HG02759 (cell line): Measurements from ENCODE around the gene PPP2R2B.
"Not testable (repeated sequence)": the region's sequence is repeated elsewhere in the genome, so short reads cannot be mapped to it uniquely, and the experiment has no call there.

Source experiments
- ATAC-seq: cut with Tn5 transposase; IDR thresholded peaks from one replicate; pipeline ENCODE4 v1.9.1; 2021; ENCODE audit warnings: mild to moderate bottlenecking, moderate library complexity; ENCODE audit not compliant: unreplicated experiment

Gene PPP2R2B

GRCh38 chr5:146751781-146752401 is 126.7 kb downstream of the PPP2R2B start:
- peak; percentile 99 for ATAC-seq

GRCh38 chr5:146751054-146751453 is 127.5 kb downstream of the PPP2R2B start:
- ATAC-seq = no peak

GRCh38 chr5:146748533-146748932 is 130.0 kb downstream of the PPP2R2B start:
- ATAC-seq = no peak

- ATAC-seq = no peak
Observed at GRCh38 chr5:146745931-146746577, 132.5 kb downstream of the PPP2R2B start.

- ATAC-seq = no peak
Observed at GRCh38 chr5:146744068-146744745, 134.3 kb downstream of the PPP2R2B start.

- no peak for ATAC-seq
Observed at GRCh38 chr5:146734936-146735577, 143.5 kb downstream of the PPP2R2B start.

GRCh38 chr5:146732962-146733361 is 145.6 kb downstream of the PPP2R2B start:
- no peak for ATAC-seq

GRCh38 chr5:146731909-146732659 is 146.5 kb downstream of the PPP2R2B start:
- no peak for ATAC-seq

- not testable (repeated sequence) for ATAC-seq
Observed at GRCh38 chr5:146728746-146729145, 149.8 kb downstream of the PPP2R2B start.

GRCh38 chr5:146726891-146727290 is 151.7 kb downstream of the PPP2R2B start:
- ATAC-seq = no peak

- no peak for ATAC-seq
Observed at GRCh38 chr5:146726020-146726419, 152.5 kb downstream of the PPP2R2B start.

GRCh38 chr5:146725025-146725424 is 153.5 kb downstream of the PPP2R2B start:
- ATAC-seq = no peak

- no peak for ATAC-seq
Observed at GRCh38 chr5:146722361-146722779, 156.2 kb downstream of the PPP2R2B start.

GRCh38 chr5:146721073-146721815 is 157.3 kb downstream of the PPP2R2B start:
- no peak for ATAC-seq

GRCh38 chr5:146720107-146720506 is 158.4 kb downstream of the PPP2R2B start:
- no peak for ATAC-seq

GRCh38 chr5:146719179-146719578 is 159.4 kb downstream of the PPP2R2B start:
- no peak for ATAC-seq

GRCh38 chr5:146718609-146719008 is 159.9 kb downstream of the PPP2R2B start:
- ATAC-seq = no peak

GRCh38 chr5:146717951-146718350 is 160.6 kb downstream of the PPP2R2B start:
- ATAC-seq = no peak

- ATAC-seq = no peak
Observed at GRCh38 chr5:146716636-146717035, 161.9 kb downstream of the PPP2R2B start.

GRCh38 chr5:146710348-146710747 is 168.2 kb downstream of the PPP2R2B start:
- ATAC-seq = no peak
